ENCODE results near the gene HNF4A.

Gene HNF4A

DNA sequence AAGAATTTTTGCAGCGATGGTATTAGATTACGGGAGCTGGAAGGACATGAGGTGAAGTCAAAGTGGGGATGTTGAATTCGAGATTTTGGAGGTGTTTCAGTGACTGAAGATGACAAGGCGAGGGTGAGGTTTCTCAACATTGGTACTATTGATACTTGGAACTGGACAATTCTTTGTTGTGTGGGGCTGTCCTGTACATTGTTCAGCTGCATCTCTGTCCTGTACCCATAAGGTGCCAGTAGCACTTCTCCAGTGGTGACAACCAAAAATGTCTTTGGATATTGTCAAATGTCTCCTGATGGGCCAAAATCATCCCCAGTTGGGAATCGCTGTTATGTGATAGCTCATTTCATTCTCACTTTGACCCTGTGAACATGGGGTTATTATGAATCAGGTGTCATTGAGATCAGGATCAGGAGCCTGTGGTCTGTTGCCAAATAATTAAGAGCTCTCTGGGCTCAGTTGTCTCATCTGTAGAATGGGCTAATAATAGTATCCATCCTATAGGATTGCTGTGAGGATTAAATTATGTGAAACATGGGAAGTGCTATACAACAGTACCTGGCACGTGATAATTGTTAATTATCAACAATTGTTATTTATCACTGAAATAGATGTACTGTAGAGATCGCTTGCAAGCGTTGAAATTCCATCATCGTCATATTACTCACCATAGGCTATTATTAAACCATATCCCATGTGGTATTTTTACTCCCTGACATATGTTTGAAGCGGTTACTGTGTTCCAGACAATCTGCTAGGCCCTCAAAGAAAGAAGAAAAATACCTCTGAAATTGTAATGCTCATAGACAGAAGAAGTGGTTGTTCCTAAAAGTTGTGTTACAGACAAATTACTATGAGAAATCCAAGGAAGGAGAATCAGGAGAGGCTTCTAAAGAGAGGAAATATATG, 71.6 kb downstream of the HNF4A start:
- DNase-seq (ENCODE audit: low spot score) = no peak

DNA sequence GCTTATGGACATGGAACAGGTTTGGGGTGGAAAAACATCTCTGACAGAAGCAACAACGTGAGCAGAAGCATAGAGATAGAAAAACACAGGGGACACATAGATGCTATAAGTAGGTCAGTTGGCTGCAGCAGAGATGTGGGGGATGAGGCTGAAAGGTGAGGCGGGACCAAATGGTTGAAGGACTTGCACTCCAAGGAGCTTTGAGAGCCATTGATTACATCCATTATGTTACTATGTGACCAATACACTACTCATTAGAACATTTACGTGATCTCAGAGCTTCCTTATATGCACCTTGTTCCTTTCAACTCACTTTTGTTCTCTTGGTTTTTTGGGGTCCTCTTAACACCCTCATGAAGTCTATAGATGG, 72.3 kb downstream of the HNF4A start:
- DNase-seq (ENCODE audit: low spot score) = no peak

DNA sequence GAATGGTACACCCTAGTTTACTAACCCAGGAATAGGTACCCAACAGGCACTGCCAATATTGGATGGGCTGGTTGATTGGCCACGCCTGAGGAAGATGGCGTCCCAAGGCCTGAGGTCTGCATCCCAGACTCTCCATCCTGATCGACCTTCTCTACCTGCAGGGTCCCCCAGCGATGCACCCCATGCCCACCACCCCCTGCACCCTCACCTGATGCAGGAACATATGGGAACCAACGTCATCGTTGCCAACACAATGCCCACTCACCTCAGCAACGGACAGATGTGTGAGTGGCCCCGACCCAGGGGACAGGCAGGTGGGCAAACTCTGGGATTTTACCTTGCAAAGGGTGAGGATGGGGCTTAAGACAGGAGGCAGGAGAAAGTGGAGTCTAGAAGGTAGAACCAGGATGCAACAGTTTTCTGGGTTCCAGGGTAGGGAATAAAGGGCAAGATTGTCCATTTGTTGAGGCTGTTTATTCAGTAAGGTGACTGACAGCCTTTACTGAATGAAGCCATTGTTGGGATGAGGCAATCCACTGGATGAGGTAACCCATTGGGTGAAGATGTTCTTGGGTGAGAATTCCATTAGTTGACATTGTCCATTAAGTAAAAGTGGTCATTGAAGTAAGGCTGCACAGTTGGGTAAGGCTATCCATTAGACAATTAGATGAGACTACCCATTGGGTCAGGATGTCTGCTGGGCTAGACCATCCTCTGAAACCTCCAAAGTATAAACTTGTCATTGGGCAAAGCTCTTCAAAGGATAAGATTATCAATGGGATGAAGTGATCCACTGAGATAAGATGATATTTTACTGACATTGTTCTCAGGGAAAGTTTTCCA, 72.9 kb downstream of the HNF4A start:
- DNase-seq (ENCODE audit: low spot score) = no peak

DNA sequence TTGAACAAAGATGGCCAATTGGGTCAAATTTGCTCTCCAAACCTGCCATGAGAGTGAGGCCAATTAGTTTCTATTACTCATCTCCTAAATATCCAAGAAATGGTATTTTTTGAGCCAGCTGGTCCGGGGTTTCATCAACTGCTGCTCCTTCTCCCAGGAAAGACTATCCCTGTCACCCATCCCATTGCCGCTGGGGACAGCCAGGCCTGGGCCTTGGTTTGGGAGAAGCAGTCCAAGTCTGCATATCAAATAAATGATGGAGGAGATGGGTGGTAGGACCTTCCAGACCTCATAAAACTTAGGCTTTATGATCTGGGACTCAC, 73.5 kb downstream of the HNF4A start:
- no peak for DNase-seq (ENCODE audit: low spot score)

DNA sequence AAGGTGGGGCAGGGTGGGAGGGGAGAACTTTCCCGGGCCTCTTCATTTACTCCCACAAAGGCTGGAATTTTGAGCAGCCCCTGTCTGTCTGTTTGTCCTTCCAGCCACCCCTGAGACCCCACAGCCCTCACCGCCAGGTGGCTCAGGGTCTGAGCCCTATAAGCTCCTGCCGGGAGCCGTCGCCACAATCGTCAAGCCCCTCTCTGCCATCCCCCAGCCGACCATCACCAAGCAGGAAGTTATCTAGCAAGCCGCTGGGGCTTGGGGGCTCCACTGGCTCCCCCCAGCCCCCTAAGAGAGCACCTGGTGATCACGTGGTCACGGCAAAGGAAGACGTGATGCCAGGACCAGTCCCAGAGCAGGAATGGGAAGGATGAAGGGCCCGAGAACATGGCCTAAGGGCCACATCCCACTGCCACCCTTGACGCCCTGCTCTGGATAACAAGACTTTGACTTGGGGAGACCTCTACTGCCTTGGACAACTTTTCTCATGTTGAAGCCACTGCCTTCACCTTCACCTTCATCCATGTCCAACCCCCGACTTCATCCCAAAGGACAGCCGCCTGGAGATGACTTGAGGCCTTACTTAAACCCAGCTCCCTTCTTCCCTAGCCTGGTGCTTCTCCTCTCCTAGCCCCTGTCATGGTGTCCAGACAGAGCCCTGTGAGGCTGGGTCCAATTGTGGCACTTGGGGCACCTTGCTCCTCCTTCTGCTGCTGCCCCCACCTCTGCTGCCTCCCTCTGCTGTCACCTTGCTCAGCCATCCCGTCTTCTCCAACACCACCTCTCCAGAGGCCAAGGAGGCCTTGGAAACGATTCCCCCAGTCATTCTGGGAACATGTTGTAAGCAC, 74.1 kb downstream of the HNF4A start:
- DNase-seq (ENCODE audit: low spot score) = no peak

DNA sequence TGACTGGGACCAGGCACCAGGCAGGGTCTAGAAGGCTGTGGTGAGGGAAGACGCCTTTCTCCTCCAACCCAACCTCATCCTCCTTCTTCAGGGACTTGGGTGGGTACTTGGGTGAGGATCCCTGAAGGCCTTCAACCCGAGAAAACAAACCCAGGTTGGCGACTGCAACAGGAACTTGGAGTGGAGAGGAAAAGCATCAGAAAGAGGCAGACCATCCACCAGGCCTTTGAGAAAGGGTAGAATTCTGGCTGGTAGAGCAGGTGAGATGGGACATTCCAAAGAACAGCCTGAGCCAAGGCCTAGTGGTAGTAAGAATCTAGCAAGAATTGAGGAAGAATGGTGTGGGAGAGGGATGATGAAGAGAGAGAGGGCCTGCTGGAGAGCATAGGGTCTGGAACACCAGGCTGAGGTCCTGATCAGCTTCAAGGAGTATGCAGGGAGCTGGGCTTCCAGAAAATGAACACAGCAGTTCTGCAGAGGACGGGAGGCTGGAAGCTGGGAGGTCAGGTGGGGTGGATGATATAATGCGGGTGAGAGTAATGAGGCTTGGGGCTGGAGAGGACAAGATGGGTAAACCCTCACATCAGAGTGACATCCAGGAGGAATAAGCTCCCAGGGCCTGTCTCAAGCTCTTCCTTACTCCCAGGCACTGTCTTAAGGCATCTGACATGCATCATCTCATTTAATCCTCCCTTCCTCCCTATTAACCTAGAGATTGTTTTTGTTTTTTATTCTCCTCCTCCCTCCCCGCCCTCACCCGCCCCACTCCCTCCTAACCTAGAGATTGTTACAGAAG, 75.0 kb downstream of the HNF4A start:
- no peak for DNase-seq (ENCODE audit: low spot score)

DNA sequence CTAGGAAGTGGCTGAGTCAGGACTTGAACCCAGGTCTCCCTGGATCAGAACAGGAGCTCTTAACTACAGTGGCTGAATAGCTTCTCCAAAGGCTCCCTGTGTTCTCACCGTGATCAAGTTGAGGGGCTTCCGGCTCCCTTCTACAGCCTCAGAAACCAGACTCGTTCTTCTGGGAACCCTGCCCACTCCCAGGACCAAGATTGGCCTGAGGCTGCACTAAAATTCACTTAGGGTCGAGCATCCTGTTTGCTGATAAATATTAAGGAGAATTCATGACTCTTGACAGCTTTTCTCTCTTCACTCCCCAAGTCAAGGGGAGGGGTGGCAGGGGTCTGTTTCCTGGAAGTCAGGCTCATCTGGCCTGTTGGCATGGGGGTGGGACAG, 75.6 kb downstream of the HNF4A start:
- no peak for DNase-seq (ENCODE audit: low spot score)

DNA sequence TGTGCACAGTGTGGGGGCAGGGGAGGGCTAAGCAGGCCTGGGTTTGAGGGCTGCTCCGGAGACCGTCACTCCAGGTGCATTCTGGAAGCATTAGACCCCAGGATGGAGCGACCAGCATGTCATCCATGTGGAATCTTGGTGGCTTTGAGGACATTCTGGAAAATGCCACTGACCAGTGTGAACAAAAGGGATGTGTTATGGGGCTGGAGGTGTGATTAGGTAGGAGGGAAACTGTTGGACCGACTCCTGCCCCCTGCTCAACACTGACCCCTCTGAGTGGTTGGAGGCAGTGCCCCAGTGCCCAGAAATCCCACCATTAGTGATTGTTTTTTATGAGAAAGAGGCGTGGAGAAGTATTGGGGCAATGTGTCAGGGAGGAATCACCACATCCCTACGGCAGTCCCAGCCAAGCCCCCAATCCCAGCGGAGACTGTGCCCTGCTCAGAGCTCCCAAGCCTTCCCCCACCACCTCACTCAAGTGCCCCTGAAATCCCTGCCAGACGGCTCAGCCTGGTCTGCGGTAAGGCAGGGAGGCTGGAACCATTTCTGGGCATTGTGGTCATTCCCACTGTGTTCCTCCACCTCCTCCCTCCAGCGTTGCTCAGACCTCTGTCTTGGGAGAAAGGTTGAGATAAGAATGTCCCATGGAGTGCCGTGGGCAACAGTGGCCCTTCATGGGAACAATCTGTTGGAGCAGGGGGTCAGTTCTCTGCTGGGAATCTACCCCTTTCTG, 76.2 kb downstream of the HNF4A start:
- no peak for DNase-seq (ENCODE audit: low spot score)

DNA sequence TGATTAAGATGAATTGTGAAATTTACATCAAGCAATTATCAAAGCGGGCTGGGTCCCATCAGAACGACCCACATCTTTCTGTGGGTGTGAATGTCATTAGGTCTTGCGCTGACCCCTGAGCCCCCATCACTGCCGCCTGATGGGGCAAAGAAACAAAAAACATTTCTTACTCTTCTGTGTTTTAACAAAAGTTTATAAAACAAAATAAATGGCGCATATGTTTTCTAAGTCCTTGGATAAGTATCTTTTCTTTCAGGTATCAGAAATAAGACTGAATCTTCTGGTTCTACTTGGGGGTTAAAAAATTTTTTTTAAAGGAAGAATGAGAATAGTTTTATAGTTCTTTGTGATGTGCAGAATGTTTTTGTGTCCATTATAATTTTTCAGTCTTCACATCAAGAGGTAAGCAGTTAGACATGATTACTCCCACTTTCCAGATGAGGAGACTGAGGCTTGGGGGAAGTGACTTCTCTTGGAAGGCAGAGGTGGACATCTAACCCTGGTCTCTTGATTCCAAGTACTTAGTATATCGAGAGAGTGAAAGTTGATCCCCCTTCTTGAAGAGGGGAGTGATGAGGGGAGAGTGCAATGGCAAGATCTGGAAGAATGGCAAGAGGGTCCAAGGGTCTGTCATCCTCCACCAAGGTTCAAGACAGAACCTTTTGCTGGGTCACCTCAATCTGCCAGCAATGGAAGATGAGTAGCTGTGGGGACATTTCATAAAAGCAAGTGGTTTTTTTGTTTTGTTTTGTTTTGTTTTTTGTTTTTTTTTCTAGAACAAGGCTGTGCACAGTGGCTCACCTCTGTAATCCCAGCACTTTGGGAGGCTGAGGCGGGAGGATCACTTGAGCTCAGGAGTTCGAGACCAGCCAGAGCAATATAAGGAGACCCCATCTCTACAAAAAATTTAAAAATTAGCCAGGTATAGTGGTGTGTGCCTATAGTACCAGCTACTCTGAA, 77.4 kb downstream of the HNF4A start:
- DNase-seq (ENCODE audit: low spot score) = no peak

DNA sequence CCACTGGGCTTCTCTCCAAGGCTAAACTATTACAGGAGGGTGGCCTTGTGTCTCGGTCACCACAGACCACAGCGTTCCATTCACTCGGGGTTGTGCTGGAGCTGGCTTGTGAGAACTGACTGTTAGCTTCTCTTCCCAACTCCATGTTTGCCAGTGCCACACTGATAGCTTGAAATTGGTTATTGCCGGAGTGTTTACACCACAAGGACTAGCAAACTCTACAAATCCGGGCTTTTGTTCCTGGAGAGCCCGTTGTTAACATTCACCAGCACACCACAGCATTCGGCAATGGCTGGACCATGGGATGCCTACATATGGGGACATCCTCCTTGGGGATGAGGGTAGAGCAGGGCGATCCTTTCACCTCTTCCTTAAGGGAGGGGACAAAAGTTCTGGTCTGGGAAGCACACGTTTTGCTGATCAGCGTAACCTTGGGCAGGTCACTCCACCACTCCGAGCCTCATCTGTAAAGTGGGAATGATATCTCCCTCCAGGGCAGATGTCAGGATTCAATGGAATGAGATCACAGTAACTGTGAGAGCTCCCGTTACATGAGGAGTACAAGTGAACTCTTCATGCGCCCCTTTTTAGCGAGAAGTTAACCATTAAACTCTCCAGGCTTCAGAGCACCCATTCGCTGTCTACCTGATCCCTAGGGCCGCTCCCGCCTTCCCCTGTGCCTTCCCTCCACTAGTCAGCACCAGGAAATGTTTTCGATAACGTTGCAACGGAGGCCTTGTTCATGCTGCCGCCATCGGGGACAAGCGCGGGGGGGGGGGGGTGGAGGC, 78.4 kb downstream of the HNF4A start:
- DNase-seq (ENCODE audit: low spot score) = peak; percentile 59

DNA sequence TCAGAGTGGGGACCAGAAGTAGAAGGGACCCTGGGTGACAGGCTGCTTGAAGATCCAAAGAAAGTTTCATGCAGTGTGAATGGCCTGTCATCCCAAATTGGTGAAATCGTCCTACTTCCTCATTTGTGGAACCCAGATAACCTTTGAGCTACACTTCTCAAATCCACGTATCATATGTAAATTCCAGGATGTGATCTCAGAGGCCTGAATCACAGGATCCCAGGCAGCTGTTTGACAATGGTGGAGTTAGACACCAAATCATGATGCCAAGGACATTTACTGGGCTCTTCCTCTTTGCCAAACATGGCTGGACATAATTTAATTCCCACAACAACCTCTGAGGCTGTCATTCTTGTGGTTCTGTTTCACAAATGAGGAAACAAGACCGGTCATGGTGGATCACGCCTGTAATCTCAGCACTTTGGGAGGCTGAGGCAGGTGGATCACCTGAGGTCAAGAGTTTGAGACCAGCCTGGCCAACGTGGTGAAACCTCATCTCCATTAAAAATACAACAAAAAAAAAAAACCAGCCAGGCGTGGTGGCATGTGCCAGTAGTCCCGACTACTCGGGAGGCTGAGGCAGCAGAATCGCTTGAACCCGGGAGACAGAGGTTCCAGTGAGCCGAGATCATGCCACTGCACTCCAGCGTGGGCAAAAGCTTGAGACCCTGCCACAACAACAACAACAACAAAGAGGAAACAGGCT, 80.3 kb downstream of the HNF4A start:
- DNase-seq (ENCODE audit: low spot score) = no peak

DNA sequence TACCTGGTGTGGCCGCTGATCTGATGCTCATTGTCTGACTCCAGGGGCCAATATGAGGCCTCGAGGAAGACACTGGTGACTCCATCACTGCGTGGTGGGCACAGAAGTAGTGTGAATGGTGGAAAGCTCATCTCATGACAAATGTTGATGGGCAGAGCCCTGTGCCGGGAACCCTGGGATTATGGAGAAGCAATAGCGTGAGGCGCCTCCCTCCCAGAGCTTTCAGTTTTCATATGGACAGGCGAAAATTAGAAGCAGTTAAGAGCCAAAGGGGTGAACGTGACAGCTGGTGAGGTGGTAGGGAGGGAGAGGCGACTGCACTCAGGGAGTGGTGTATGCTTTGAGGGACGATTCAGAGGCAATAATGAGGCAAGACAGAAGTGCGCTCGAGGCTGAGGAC, 80.9 kb downstream of the HNF4A start:
- no peak for DNase-seq (ENCODE audit: low spot score)

DNA sequence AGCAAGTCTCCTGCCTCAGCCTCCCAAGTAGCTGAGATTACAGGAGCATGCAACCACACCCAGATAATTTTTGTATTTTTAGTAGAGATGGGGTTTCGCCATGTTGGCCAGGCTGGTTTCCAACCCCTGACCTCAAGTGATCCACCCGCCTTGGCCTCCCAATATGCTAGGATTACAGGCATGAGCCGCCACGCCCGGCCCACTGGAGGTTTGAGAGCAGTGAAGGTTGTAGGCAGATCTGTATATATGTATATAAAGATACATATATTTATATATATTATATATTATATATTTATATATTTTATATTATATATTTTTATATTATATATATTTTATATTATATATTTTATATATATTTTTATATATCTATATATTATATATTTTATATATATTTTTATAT, 82.0 kb downstream of the HNF4A start:
- DNase-seq (ENCODE audit: low spot score) = no peak

DNA sequence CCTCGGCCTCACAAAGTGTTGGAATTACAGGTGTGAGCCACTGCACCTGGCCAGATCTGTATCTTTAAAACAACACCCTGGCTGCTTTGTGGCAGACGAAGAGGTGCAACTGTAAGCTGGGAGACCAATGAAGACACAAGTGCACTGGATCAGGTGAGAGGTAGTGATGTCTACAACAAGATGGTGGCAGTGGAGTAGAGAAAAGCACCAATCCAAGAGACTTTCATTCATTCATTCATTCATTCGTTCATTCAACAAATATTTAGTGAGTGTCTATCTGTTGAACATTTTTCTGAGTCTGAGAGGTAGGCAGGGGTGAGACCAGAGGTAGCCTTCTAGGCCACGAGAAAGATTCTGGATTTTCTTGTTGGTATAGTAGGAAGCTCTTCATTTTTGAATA, 83.3 kb downstream of the HNF4A start:
- DNase-seq (ENCODE audit: low spot score) = no peak

DNA sequence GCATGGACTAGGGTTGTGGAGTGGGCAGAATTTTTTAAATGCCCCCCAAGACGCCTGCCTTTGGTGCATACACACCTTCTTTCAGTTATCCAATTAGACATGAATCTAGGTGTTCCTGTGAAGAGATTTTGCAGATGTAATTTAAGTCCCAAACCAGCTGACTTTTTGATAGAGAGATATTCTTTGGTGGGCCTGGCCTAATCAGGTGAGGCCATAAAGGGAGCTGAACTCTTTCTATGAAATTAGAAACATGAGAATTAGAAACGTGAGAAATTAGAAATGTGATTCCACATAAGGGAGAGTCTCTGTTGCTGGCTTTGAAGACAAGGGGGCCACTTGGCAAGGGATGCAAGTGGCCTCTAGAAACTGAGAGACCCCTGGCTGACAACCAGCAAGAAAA, 83.8 kb downstream of the HNF4A start:
- DNase-seq (ENCODE audit: low spot score) = no peak

DNA sequence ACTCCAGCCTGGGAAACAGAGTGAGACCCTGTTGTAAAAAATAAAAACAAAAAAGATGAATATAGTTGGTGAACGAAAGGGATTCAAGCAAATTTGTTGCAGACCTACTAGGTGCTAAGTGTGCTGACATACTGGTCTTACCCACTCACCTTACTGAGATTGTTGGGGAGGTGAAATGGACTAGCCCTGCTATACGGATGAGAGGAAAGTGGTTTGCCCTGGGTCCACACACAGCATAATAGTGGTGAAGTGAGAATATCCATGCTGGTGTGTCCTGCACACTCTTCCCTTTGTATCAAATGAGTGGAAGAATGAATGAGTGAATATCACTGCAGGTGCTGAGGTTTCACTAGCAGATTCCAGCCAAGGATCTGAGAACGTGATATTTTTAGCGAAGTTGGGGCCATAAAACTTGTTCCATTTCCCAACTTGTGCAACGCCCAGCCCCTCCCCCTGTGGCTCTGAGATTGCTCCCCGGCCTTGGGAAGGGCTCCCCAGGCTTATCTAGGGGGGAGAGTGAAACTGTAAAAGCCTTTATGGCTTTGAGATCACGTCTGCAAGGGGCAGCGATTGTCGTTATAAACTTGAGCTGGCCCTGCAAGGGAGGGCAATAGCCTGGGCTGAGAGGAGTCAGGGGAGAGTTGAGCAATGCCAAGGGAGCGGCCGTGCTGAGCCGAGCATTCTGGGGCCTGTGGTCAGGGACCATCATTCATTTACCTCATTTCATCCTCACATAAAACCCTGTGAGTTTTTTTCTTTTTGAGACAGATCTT, 87.0 kb downstream of the HNF4A start:
- DNase-seq (ENCODE audit: low spot score) = peak; percentile 79

Data from HuH-7 (cell line).